NCI-H82 (cell line): ENCODE results near the gene ABHD17B.

ENCODE experiments used
- DNase-seq: peaks from one replicate; lab custom pipeline; 2025; lab: John Stamatoyannopoulos, UW

Gene ABHD17B

DNA sequence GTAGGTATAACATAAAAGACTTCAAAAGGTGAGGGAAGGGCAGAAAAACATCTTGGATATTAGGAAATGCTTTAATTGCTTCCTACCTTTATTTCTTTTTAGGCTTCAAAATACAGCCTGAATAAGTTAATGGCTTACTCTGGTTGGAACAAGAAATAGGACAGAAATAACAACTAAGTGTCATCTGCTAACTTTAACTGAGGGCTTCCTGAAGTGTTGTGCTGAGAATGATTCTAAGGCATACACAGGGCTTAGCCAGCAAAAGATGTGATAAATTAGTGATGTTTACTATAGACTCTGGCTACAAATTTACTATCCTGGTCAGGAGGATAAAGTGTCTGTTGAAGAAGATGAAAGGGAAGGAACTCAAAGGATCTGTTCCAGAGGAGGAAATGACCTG, 34.2 kb downstream of the ABHD17B start:
- no peak for DNase-seq

DNA sequence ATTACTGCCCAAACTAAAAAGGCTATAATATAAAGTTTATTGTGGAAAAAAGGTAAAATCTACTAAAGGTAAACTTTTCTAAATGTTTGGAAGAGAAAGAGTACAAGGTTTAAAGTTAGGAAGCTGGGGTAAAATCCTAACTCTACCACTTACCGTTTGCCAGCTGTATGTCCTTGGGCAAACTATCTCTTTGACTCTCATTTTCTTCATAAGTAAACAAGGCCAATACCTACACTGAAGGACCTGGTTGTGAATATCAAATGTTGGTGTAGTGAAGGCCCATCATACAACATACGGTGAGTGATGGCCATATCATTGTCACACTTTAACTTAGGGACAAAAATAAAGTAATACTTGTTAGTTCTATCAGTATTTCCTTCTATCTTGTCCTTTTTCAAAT, 34.9 kb downstream of the ABHD17B start:
- no peak for DNase-seq

DNA sequence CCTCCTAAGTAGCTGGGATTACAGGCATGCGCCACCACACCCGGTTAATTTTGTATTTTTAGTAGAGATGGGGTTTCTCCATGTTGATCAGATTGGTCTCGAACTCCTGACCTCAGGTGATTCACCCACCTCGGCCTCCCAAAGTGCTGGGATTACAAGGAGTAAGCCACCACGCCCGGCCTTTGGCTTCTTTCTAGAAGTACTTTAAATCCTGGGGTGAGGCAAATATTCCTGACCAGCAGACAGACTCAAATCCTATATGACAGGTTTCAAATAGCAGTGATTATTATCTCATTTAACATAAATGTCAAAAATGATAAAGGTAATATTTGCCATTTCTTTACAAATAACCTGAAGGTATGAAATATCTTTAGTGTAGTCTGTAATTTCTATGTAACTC, 35.6 kb downstream of the ABHD17B start:
- DNase-seq = no peak

DNA sequence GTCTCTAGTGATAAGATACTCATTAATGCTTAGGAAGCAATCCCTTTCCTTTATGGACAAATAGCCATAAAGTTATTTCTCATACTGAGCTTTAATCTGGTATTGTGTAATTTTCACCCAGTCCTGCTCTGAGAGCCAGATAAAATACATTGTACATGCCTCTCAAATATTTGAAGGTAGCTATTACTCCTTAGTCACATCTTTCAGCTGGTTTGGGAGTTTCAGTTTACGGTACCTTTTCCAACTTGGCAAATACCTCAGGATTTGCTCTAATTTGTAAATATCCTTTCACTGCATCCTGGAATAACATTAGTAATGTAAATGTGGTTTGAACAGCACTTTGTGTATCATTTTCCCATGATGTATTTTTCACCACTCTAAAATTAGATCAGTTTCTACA, 47.4 kb downstream of the ABHD17B start:
- DNase-seq = no peak

DNA sequence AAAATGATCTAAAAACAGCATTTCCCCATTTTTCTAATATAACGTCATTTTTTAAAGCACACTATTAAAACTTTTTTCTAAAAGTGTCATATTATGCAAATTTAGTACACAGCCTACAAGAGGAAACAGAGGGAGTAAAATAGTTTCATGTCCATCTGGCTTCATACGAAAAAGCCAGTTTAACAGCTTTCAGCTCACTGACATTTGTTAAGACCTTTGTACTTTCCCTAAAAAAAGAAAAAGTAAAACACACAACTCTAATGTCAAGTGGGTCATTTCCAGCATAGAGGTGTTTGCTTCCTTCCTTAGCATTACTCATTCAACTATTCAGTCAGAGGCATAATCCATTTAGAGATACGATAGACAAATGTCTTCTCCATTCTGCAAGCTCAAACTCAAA, 49.4 kb downstream of the ABHD17B start:
- DNase-seq = no peak

DNA sequence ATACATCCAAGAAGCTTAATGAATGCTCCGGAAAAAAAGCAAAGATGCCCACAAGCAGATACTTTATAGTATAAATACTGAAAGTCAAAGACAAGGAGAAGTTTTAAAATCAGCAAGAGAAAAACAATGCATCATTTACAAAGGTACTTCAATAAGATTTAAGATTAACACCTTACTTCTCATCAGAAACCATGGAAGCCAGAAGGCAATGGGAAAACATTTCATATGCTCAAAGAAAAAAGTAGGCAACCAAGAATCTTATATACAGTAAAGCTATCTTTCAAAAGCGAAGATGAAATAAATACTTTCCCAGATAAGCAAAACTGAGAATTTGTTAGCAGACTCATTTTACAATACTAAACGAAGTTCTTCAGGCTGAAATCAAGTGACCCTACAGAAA, 51.1 kb downstream of the ABHD17B start:
- no peak for DNase-seq

DNA sequence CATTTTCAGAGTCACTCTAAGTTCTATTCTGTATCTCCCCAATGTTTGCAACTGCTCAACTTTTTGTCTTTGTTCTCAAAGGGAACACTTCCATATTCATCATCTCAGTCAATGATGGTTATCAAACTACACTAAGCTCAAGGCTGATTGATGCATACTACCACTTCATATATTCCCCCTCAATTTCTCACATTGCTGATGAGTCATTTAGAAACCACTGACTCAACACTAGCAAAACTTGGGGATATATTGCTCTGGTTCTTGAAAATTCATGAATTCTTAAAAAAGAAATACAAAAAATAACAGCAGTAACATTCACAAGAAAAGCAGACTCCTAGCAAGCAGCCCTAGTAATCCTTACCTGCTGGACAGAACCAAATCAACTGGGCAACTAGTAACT, 52.2 kb downstream of the ABHD17B start:
- DNase-seq = no peak

DNA sequence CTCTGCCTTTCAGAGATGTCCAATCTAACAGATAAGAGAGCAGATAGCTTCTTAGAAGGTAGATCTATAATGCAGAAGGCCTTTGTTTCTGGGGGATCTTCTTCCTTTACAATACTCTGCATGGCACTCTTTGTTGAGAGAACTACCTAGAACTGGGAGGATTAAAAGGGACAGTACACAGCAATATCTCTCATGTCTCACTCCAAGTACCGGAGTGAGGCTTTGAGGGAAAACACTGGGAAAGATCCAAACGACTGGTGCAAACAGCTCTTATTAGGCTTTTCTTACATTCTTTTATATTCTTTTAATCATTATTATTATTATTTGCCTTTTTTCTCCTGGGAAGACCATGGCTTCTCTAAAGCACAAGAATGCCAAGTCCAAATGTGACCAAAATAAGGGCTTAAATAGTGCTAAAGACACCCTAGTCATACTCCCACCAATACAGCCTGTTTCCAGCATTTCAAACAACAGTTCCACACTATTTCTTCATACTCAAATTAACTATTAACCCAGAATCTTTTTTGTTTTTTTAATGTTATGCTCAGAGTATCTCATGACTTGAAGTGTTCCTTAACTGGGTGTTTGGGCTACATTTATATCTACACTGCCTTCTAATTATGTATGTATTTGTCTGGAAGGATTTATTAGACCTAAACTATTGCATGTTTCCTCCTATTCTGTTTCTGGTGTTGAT, 52.7 kb downstream of the ABHD17B start:
- DNase-seq = no peak

DNA sequence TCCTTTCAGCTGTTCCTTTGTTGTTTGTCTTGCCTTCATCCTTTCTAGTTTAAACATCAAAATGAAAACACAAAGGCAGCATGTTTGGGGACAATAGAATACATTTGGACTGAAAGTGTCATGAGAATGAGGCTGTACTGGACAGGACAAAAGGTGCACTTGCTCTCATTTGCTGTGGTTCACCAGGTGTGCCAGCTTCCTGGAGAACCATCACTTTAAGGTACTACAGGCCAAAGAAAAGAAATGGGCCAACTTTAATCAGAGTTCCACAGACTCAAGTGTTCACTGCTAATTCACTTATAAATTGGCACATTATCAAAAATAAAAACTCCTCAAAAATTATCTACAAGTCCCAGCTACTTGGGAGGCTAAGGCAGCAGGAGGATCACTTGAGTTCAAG, 53.8 kb downstream of the ABHD17B start:
- no peak for DNase-seq

DNA sequence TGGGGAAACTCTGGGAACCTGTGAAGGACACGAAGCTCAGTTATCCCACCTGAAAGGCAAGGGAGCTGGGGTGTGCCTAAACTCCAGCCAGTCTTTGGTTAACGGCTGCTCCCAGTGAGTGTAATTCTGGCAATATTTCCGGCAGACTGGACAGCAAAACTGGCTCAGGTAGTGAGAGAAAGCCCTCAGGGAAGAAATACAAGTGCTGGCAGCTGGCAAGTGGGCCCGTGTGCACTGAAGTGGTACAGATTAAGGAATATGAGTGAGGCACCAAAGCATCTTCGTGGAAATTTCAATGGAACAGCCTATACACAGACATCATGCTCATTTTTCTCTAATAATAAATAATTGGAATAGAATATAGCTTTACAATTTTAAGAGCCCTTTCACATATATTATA, 56.2 kb downstream of the ABHD17B start:
- peak; percentile 59 for DNase-seq

DNA sequence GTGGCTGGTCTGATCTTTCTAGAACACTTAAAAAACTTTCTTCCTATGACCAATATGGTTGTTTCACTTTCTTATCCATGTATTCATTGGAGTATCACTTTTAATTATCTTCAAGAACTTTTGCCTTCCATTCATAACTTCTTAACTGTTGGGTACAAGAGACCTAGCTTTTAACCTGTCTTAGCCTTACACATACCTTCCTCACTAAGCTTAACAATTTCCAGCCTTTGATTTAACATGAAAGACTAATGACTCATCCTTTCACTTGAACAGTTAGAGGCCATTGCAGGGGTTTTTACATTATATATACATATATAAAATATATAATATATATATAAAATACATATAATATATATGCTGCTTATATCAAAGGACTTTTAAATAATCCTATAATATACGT, 57.9 kb downstream of the ABHD17B start:
- DNase-seq = no peak

DNA sequence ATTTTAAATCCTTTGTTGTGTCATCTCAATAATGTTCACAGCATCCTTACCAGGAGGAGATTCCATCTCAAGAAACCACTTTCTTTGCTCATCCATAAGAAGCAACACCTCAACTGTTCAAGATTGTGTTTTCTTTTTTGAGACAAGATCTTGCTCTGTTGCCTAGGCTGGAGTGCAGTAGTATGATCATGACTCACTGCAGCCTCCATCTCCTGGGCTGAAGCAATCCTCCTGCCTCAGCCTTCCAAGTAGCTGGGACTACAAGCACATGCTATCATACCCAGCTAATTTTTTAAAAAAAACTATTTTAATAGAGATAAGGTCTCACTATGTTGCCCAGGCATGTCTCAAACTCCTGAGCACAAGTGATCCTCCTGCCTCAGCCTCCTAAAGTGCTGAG, 60.0 kb downstream of the ABHD17B start:
- DNase-seq = no peak

DNA sequence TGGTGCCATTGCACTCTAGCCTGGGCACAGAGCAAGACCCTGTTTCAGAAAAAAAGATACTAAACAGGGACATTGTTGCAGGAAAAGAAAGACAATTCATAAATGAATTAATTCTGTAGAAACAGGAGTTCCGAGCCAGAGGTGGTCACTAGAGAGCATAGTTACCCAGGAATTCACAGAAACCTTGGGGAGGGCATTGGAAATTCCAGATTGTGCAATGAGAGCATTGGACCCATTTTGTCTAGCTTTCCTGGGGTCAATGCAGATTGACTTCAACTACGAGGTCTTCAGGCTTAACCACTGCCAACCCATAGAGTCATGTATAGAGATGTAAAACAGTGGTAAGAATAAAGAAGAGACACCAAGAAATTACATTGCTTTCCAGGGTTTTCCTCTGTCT, 63.1 kb downstream of the ABHD17B start:
- no peak for DNase-seq

DNA sequence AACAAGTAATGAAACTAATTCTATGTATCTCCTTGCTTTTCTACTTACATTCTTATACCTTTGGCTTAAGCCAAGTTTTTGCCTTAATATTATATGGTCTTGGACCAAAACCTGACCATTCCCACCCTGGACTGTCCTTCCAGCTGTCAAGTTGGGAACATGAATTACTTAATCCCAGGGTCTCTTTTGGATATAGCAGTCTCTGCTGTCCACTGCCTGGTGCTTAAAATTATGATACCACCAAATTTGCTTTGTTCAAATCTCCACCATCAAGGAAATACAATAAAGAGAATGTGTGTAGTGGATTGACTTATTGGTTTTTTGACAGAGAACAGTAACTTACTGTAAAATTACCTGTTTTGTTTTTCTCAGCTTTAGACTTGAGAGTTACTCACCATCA, 66.2 kb downstream of the ABHD17B start:
- no peak for DNase-seq

DNA sequence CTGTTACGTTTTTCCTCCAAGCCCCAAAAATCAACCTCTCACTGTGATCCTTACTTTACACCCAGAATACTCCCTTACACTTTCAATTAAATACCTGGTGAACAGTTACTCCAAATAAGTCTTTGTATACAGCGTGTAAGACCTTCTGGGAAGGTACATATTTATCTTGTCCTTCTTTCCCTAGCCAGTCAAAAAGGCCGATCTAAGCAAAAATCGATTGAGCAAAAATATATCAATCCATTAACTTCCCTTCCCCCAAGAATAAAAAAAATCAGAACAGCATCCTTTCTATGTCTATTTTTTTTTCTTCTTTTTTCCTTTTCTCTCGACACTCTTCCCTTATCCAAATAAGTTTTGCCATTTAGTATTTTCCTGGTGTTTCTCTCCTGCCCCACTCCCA, 71.3 kb downstream of the ABHD17B start:
- DNase-seq = no peak

DNA sequence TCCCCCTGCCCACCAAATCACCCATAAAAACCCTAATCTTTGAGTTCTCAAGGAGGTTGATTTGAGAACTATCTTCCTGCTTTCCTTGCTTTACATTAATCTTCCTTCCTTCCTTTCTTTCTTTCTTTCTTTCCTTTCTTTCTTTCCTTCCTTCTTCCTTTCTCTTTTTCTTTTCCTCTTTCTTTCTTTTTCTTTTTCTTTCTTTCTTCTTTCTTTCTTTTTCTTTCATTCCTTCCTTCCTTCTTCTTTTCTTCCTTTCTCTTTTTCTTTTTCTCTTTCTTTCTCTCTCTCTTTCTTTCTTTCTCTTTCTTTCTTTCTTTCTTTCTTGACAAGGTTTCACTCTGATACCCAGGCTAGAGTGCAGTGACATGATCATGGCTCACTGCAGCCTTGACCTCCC, 75.4 kb downstream of the ABHD17B start:
- no peak for DNase-seq

DNA sequence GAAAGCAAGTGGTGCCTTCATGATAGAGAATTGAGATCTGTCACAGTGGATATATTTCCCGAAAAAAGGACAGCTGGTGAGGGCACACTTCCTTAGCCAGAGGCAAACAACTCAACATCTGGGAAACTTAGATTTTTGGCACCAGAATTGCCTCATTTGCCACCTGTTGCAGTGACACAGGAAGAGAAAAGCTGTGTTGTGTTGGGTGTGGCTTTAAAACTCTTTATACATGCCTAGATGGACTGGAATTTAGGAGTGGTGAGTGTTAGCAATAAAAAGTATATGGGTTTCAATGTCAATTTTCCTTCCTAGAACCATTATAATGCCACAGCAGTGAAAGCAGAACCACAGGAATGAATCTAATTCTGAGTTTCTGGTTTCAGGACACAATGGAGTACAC, 80.1 kb downstream of the ABHD17B start:
- DNase-seq = no peak

DNA sequence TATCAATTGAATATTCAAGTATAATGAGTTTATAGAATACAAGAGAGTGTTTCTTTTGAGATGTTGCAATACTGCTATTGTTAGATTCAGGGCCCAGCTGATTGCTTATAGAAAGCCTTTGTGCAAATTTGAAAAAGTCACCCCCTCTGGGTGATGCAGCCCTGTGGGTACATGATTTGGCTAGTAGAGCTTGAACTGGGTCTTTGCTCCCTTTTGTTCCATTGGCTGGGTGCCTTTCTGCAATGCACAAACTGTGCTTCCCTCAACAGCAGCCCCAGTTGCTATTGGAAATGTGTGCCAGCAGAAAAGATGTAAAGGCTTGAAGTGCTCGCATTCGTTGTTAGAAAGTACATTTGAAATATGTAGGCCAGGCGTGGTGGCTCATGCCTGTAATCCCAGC, 80.8 kb downstream of the ABHD17B start:
- DNase-seq = no peak

DNA sequence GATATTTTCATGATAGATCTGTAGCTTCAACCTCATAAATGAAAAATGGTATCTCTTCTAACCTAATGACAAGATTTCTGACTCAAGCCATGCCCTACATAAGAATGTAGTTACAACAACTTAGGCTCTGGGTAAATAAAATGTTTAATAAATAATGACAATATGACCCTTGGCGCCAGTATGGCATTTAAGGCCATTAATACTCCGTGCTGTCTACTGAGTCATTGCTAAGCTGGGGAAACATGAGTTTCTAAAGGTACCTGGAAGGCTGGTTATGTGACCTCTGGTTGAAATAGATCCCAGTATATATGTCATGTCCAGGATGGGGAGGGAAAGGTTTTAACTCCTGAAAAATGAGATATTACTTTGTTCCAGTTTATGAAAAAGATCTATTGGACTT, 84.7 kb downstream of the ABHD17B start:
- DNase-seq = no peak

DNA sequence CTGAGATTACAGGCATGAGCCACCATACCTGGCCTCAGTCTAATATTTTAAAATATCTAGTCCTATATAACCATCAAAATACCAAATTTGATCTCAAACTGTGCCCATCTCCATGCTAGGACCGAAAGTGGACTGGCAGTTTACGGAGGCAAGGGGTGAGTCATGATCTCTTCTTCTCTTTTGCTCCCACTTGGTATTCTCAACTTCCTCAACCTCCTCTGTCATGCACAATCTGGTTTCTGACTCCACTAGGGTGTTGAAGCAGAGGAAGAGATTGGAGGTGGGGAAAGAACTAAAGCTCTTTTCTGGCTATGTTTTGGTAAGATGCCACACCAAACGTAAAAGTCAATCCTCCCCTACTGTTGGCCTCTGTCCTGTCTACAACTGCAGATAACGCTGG, 86.7 kb downstream of the ABHD17B start:
- DNase-seq = no peak

DNA sequence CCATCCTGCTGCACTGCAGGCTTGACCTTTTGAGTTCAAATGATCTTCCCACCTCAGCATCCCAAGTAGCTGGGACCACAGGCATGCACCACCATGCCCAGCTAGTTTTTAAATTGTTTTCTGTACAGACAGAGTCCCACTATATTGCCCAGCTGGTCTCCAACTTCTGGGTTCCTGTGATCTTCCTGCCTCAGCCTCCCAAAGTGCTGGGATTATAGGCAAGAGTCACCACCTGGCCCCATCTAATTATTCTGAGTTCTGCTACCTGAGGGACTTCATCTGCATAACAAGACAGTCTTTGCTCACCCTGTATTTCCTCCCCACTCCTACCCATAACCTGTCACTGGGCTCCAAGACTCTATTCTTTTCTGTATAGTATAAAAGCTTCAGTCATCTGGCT, 88.1 kb downstream of the ABHD17B start:
- DNase-seq = no peak

DNA sequence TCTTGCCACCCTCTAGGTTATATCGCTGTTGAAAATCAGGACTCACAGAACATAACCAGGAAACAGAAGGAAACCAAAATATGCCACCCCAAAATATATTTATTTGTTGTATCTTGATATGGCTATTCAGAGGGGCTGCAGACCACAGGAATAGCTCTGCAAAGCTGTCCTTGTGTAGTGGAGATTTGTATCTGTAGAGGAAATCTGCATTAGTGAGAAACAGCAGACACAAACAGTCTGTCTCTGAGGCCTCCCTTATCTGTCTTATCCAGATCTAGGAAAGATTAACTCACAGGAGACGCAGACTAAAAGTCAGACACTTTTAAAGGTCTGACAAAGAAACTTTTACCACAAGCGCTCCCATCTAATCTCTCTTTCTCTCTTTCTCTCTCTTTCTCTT, 88.5 kb downstream of the ABHD17B start:
- DNase-seq = peak; percentile 51

DNA sequence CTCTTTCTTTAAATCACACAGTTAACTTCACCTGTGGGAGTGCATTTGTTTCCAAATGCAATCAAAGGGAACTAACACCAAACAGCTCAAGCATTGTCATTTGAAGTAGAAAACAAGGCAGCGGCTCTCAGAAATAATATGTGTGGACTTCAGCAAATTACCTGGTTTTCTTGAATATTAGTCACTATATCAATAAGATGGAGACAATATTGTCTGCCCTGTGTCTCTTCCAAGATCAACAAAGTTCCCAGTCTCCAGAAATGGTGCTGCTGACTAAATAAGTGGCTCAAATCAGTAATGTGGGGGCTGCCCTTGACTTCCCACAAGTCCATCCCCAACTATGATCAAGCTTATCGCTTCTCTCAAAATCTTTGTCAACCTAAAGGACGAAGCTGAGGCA, 89.6 kb downstream of the ABHD17B start:
- no peak for DNase-seq

DNA sequence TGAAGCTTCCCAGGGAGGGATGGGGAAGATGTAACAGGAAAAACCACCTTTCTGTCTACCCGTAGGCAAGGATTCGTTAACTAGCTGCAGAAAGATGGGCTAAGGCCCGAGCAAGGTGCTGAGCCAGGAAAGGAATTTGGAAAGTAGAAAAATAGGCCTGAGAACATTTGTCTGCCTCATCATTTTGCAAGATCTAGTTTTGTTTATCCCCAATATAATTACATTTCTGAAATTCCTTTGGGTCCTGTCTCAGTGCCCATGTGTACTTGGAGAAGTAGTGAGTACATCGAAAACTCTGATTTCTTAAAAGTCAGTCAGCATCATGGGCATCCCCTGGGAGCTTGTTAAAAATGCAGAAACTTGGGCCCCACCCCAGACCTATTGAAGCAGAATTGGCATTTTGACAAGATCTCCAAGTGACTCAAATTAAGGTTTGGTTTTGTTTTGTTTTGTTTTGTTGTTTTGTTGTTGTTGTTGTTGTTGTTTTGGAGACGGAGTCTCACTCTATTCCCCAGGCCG, 90.5 kb downstream of the ABHD17B start:
- no peak for DNase-seq
